Kidney (tissue), 14 donors: ENCODE results near the gene CFDP1. TPM values are rescaled to one million over a fixed set of nuclear protein-coding genes. Genes with fewer than 3 reads are reported as not detected.
A peak's percentile ranks its signal among the peaks of the same experiment; 100 is the strongest.

Experiments used
- DNase-seq, 5 donors: peaks; one replicate each; pipeline ENCODE4 v3.0.0-alpha.2; 2013 to 2020
- FAIRE-seq: peaks from 2 replicates; lab custom pipeline; 2012; peaks lifted over from hg19 to GRCh38; lab: Jason Lieb, UNC
- H3K27ac ChIP-seq, 2 donors: one replicate each; pipeline ENCODE4 v1.7.0; 2013; ENCODE audit warnings: low read depth in 2 of 2, low read length in 2 of 2, inconsistent platforms in 1 of 2
- H3K27me3 ChIP-seq: one replicate; pipeline ENCODE4 v1.7.1; 2013; ENCODE audit warnings: low read length, inconsistent platforms; ENCODE audit not compliant: control insufficient read depth, insufficient read depth
- H3K36me3 ChIP-seq, 3 donors: one replicate each; pipeline versions ENCODE4 v1.7.0 to v1.7.1; 2013; ENCODE audit warnings: low read length in 3 of 3, control low read depth in 1 of 3, inconsistent platforms in 1 of 3; ENCODE audit not compliant: insufficient read depth in 3 of 3, control insufficient read depth in 2 of 3
- H3K4me1 ChIP-seq, 3 donors: one replicate each; pipeline versions ENCODE4 v1.7.0 to v1.7.1; 2013; ENCODE audit warnings: low read length in 3 of 3, inconsistent platforms in 1 of 3, low read depth in 1 of 3; ENCODE audit not compliant: control insufficient read depth in 2 of 3, insufficient read depth in 2 of 3
- H3K4me3 ChIP-seq, 3 donors: one replicate each; pipeline versions ENCODE4 v1.7.0 to v1.8.1; 2013; ENCODE audit warnings: low read length in 3 of 3, control low read depth in 1 of 3, inconsistent platforms in 1 of 3
- H3K9ac ChIP-seq, 3 donors: one replicate each; pipeline versions ENCODE4 v1.7.0 to v1.7.1; 2013; ENCODE audit warnings: low read length in 3 of 3, control low read depth in 1 of 3, inconsistent platforms in 1 of 3
- H3K9me3 ChIP-seq, 3 donors: one replicate each; pipeline versions ENCODE4 v1.7.0 to v1.7.1; 2013; ENCODE audit warnings: low read length in 3 of 3, control low read depth in 1 of 3, inconsistent platforms in 1 of 3; ENCODE audit not compliant: control insufficient read depth in 2 of 3, insufficient read depth in 1 of 3
- CTCF ChIP-seq: IDR thresholded peaks from 3 replicates; pipeline ENCODE4 v1.5.1; 2012; ENCODE audit warnings: mild to moderate bottlenecking, moderate library complexity, borderline replicate concordance; ENCODE audit not compliant: insufficient read depth; ENCODE audit errors: extremely low read depth
- intact Hi-C: fragments of 100-400 bp; cut with DNase I; formaldehyde crosslinking; loops from one replicate; pipeline ENCODE4 v1.11.1; 2022
- polyA plus RNA-seq: library from polyadenylated mRNA; stranded (reverse); fragments of 350-450 nt; fragmentation: Illumina TruSeq; extraction: RNeasy Lipid Tissue Mini Kit (QIAGEN cat#74804); gene quantifications from one replicate; pipeline ENCODE4 v1.2.3, GENCODE V29; 2014; ENCODE audit warnings: low read depth, low replicate concordance; ENCODE audit not compliant: insufficient read depth
- total RNA-seq: library from RNA; stranded (reverse); fragmentation: NEBNext Ultra II Directional; extraction: Animal tissue kit (Norgen Biotek cat#: 25700); gene quantifications from one replicate; pipeline ENCODE4 v1.2.1, GENCODE V29; 2021
- donor health status: control.
- donor health status: control.
- donor health status: control.
- donor health status: control.
- donor health status: control.
- donor health status: DM: yes; HTN: yes; CAD: no.
- donor health status: Normal renal cell carcinoma (clear cell type).

The CFDP1 gene
- total and polyA plus RNA-seq, 2 donors from 2014 or later: 53.5 to 148 TPM

GRCh38 chr16:75329943-75330342 is 103.4 kb downstream of the CFDP1 start:
- Histone ChIP-seq H3K4me3 (no peak overlapping the region), H3K27ac (no peak overlapping the region), H3K27me3 (no peaks in the 10 kb centered on the region), H3K9me3 (no peaks in the 10 kb centered on the region), H3K9ac (no peak overlapping the region), H3K4me1 (peaks cover 0 to 11% (median 0%) of the 10 kb centered on the region in 3 donors), H3K36me3 (no peaks in the 10 kb centered on the region)
- TF ChIP-seq CTCF: no peak
- DNase-seq (no peak), FAIRE-seq (no peak)
- intact Hi-C loops: no loop called here

GRCh38 chr16:75326333-75326732 is 107.0 kb downstream of the CFDP1 start:
- peaks cover 2 to 23% (median 2%) of the 10 kb centered on the region in 3 donors for H3K4me1 ChIP-seq
- no peak for TF ChIP-seq CTCF
- H3K27me3 ChIP-seq: no peaks in the 10 kb centered on the region
- DNase-seq (no peak), FAIRE-seq (no peak)
- H3K27ac ChIP-seq: no peak overlapping the region
- no peak overlapping the region for H3K4me3 ChIP-seq
- intact Hi-C loops: no loop called here
- no peak overlapping the region for H3K9ac ChIP-seq
- H3K36me3 ChIP-seq: no peaks in the 10 kb centered on the region
- no peaks in the 10 kb centered on the region for H3K9me3 ChIP-seq

GRCh38 chr16:75323933-75324332 is 109.4 kb downstream of the CFDP1 start:
- intact Hi-C loops: no loop called here
- no peak for FAIRE-seq

More at GRCh38 chr16:75323933-75324332, 109.4 kb downstream of the CFDP1 start:
- no peak for TF ChIP-seq CTCF
- Histone ChIP-seq H3K4me3 (no peak overlapping the region), H3K9me3 (no peaks in the 10 kb centered on the region), H3K9ac (no peak overlapping the region), H3K27ac (no peak overlapping the region), H3K4me1 (peaks cover 2 to 15% (median 4%) of the 10 kb centered on the region in 3 donors), H3K36me3 (no peaks in the 10 kb centered on the region), H3K27me3 (no peaks in the 10 kb centered on the region)
- peak in 2 of 5 donors; percentile 48 to 64 for DNase-seq
